HG02623 (cell line): ENCODE measurements around the gene PLA2G4E.

Source experiments
- ATAC-seq: cut with Tn5 transposase; IDR thresholded peaks from one replicate; pipeline ENCODE4 v1.9.1; 2021; ENCODE audit warnings: moderate library complexity; ENCODE audit not compliant: unreplicated experiment

The PLA2G4E gene, protein sequence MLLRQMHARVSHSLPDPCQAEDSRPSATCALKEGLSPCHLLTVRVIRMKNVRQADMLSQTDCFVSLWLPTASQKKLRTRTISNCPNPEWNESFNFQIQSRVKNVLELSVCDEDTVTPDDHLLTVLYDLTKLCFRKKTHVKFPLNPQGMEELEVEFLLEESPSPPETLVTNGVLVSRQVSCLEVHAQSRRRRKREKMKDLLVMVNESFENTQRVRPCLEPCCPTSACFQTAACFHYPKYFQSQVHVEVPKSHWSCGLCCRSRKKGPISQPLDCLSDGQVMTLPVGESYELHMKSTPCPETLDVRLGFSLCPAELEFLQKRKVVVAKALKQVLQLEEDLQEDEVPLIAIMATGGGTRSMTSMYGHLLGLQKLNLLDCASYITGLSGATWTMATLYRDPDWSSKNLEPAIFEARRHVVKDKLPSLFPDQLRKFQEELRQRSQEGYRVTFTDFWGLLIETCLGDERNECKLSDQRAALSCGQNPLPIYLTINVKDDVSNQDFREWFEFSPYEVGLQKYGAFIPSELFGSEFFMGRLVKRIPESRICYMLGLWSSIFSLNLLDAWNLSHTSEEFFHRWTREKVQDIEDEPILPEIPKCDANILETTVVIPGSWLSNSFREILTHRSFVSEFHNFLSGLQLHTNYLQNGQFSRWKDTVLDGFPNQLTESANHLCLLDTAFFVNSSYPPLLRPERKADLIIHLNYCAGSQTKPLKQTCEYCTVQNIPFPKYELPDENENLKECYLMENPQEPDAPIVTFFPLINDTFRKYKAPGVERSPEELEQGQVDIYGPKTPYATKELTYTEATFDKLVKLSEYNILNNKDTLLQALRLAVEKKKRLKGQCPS

DNA sequence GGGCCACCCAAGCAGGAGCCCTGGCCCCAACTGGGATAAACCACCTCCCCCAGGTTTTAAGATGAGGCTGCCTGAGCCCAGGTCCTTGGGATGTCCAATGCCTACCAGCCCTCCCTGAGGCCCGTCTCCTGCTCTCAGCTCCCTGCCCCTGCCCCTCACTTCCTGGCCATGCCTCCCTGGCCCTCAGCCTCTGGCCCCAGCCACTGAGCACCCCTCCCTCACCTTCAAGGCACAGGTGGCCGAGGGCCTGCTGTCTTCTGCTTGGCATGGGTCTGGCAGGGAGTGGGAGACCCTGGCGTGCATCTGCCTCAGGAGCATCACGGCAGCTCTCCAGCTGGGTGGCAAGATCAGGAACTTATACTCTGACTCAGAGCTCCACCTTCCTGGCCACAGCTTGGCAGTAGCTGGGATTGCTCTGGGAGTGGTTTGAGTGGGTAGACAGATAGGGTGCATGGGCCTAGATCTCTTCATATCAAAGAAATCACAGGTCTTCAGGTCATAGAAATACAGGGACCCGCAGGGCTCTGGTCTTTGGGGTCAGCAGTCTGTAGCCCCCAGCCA, at the start of gene PLA2G4E:
TSS of gene PLA2G4E (minus strand) at position 330 of the 561 bp plus-strand sequence. CDS start at position 318, 12 bp downstream.
- ATAC-seq, result no peak

- ATAC-seq, result no peak
Observed at GRCh38 chr15:42070279-42070975, 49.6 kb upstream of the PLA2G4E start.

DNA sequence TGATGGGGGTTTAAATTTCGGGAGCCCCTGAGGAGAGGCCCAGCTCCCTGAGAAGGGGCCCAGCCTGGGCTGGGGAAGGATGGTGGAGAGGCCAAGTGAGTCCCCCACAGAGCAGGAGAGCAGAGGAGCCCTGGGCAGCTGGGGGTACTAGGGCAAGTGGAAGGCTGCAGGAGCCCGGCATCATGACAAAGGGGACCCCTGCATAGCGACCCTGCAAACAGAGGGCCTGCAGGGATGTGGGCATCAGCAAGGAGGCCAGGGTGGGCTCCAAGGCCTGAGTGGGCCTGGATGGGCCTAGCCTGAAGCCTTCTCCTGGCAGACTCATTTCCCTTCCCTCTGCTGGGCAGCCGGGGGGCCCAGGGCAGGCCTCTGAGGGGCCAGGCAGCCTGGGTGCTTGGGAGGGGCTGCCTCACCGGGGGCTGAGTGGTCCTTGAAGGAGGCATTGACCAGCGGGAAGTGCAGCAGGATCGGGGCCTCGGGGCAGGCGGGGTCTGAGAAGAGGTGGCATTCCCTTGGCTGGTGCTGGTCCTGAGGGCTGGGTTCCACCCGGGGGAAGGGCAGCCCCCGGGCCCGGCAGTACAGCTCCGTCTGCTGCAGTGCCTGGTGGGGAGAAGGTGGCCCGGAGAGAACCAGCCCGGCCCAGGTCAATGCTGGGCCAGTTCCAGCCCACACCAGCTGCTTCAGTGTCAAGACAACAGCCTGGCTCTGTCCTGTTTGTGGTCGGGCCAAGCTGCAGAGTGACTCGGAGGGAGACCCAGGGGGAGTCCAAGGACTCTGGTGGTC, 48.8 kb upstream of the PLA2G4E start:
- no peak for ATAC-seq

DNA sequence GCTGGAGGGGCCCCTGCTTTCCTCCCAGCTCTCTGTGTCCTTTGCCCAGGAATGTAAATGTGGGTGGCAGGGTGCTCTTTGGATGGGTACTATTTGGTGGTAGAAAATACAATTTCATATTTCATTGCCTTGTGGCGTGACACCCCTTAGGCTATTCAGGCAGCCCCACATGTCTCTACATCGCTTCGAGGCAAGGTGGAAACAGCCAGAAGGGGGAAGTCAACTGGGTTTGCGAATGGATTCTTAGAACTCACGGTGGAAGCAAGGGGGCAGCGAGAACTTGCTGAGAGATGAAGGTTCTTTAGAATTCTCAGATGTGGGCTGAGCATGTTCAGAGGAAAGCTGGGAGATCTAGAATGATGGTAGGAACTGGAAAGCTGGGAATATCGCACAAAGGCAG, 48.2 kb upstream of the PLA2G4E start:
- ATAC-seq, result no peak

DNA sequence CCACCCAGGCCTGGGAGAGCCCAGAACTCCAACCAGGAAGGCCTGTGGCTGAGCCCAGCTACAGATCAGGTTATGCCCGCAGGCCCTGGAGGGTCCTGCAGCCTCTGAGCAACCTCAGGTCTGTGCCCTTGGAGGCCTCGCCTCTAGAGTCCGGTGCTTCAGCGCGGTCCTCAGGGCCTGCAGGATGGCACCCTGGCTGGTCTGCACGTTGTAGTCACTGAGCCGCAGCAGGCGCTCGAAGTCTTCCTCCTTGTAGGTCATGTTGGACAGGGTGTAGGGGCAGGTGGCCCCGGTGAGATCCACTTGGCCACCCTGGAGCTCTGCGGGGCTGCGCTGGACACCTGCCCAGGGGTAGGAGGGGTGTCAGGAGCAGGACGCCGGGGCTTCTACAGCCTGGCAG, 47.8 kb upstream of the PLA2G4E start:
- ATAC-seq, result no peak

GRCh38 chr15:42066764-42067415, 46.0 kb upstream of the PLA2G4E start:
- ATAC-seq, result no peak

DNA sequence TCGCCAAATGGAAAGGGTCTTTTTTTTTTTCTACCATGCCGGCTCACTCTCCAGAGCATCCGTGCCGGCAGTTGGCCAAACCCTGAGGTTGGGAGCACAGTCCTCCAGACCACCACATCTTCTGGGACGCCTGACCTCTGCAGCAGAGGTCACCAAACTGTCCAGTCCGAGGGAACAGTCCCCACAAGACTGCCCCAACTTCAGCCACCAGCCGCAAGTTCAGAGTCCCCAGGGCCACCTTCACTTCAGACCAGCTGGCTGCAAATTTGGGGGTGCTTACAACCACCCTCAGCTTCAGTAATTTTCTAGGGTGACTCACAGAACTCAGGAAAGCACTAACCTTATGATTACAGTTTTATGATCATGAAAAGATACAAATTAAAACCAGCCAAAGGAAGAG, 44.6 kb upstream of the PLA2G4E start:
- ATAC-seq, result no peak

DNA sequence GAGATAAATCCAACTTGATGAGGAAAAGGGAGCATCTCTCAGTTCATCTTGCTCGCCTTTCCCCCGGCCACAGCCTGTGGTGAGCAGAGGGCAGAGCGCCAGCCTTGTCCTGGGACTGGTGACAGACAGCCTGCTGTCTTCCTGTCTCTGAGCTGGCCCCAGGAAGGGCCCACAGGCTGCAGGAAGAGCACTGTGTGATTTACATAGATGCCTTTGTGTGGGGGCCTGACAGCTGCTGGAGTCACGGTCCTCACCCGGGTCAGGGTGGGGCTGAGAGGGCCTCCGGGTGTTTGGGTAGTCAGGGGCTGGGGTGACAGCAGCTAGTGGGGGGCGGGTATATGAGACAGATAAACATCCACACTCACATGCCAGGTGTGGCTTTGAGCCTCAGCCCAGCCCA, 44.2 kb upstream of the PLA2G4E start:
- no peak for ATAC-seq

GRCh38 chr15:42064271-42064670, 43.4 kb upstream of the PLA2G4E start:
- no peak for ATAC-seq

GRCh38 chr15:42063122-42063848, 42.4 kb upstream of the PLA2G4E start:
- no peak for ATAC-seq

GRCh38 chr15:42062284-42062806, 41.5 kb upstream of the PLA2G4E start:
- ATAC-seq, result no peak

GRCh38 chr15:42060797-42061196, 40.0 kb upstream of the PLA2G4E start:
- ATAC-seq, result no peak

GRCh38 chr15:42060477-42060763, 39.6 kb upstream of the PLA2G4E start:
- no peak for ATAC-seq

DNA sequence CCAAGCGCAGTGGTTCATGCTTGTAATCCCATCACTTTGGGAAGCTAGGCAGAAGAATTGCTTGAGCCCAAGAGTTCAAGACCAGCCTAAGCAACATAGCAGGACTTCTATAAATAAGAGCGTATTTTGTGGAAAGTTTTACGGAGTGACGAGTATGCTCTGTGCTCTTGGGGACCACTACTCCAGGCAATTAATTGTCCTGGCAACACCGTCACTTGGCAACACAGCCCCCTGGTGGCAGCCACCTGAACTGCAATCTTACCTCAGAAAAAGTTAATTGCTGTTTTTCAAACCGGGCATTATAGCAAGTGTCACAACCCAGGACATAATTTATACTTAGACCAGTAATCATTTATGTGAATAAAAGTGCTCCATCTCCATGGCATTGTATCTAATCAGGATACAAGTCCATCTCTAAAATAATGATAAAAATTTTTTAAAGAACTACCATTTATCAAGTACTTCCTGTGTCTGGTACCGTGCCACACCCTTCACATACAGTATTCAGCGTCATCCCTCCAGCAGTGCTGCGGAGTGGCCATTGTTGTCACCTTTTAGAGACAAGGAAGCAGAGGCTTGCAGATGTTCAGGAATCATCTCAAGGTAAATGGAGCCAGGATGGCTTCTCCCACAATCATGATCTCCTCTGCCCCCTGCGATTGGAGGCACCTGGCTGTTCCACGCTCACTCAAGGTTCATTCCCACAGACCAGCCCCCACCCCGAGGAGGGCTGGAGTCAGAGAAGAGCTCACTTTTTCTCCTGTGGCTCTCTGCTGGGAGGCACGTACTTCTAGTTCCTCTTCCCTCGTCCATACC, 39.0 kb upstream of the PLA2G4E start:
- ATAC-seq, result no peak

DNA sequence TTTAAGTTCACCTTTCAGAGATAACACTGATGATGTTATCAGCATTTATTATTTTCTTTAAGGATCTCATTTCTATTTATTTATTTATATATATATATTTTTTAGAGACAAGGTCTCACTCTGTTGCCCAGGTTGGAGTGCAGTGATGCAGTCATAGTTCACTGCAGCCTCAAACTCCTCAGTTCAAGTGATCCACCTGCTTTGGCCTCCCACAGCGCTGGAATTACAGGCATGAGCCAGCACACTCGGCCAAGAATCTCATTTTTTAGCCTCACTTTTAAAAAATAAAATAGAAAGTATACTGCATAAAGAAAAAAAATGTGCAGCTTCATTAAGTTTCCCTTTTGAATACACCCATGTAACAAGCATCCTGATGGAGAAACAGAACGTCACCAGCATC, 37.9 kb upstream of the PLA2G4E start:
- no peak for ATAC-seq

DNA sequence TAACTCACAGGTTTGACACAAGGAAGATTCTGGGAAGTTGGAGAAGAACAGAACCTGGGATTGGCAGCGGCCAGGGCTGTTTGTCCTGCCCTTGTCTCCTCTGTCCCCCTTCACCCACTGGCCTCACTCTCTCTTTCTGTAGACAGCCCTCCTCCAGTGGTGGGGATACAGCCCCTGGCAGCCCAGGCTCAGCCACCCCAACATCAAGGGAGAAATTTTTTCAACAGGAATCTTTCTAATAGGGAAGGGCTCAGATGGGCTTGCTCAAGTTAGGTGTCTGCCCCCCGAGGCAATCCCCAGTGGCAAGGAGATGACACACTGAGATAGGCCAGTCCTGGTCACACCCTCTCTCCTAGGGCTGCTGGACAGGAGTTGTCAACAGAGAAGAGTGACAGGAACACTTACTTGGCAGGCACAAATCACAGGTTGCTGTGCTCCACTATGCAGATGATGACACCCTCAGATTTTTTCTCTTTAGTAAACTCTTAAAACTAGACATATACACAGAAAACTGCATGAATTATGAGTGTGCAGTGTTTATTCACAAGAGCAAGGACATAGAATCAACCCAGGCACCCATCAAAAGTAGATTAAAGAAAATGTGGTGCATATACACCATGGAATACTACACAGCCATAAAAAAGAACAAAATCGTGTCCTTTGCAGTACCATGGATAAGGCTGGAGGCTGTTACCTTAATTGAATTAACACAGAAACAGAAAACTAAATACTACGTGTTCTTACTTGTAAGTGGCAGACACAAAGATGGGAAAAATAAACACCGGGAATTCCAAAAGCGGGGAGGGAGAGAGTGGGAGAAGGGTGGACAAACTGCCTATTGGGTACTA, 37.2 kb upstream of the PLA2G4E start:
- ATAC-seq, result no peak
